Measurements from ENCODE around the gene ATAT1.

Gene ATAT1

DNA sequence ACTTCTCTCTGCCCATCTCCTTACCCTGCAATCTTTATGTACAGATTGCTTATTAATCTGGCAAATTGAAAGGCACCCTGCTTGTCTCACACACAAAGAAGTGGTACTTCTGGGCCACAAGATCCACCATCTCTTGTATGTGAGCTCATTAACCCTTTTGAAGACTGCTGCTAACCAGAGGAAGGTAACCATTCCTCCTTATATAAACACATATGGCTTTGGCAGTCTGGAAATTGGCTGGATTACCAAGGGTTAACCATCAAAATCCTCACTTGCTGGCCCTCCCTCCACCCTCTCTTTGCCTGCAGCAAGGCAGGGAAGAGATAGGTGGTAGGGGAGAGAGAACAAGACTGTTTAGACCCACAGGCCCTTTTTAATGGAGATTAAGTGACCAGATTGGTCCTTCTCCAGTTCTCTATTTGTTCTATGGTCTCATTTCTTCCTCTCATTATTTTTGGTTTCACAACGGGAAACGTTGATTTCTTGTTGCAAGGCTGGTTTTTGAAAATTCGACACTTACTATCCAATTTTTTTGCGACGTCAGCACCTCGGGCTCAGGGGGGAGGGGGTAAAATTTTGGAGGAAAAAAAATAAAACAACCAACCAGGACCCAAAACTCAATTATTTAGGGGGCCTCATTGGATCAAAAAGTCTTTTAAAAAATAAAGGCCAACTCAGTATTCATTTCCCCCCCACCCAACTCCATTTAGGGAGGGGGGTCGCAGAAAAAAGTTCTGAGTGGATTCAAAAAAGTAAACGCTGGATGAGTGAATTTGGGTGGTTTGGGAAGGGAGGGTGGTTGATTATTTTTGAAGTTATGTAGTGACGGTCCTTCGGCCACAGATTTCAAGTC, 10.5 kb upstream of the ATAT1 start:
- ATAC-seq: no peak
- TF ChIP-seq CSDC2 (CRISPR knock-in tag; IDR thresholded peaks at IDR 0.05) (no peak), ARNTL (CRISPR knock-in tag; IDR thresholded peaks at IDR 0.05; ENCODE audit: borderline replicate concordance, low read depth) (0 out of 2 replicates have a peak, but pooled peaks have one; percentile 7), ZNF565 (CRISPR knock-in tag; conservative IDR thresholded peaks at IDR 0.05; ENCODE audit: low read depth) (no peak), SNAI2 (CRISPR knock-in tag; IDR thresholded peaks at IDR 0.05) (peak; percentile 61; the same call in 1 of the 2 replicates), ZNF70 (CRISPR knock-in tag; IDR thresholded peaks at IDR 0.05) (no peak), BACH2 (CRISPR knock-in tag; IDR thresholded peaks at IDR 0.05; ENCODE audit: borderline replicate concordance) (no peak), ESRRG (CRISPR knock-in tag; IDR thresholded peaks at IDR 0.05) (no peak), PPARA (CRISPR knock-in tag; IDR thresholded peaks at IDR 0.05; ENCODE audit: borderline replicate concordance) (no peak), RARB (CRISPR knock-in tag; IDR thresholded peaks at IDR 0.05) (no peak), ZFP30 (CRISPR knock-in tag; IDR thresholded peaks at IDR 0.05) (no peak; the same call in 1 of the 2 replicates), ZNF8 (CRISPR knock-in tag; IDR thresholded peaks at IDR 0.05) (0 out of 2 replicates have a peak, but pooled peaks have one; percentile 16), OSR1 (CRISPR knock-in tag; IDR thresholded peaks at IDR 0.05) (no peak), TCF4 (CRISPR knock-in tag; IDR thresholded peaks at IDR 0.05; ENCODE audit: borderline replicate concordance) (no peak), ZC3H10 (CRISPR knock-in tag; IDR thresholded peaks at IDR 0.05) (peak; percentile 5)
- TF ChIP-seq, protein P1, sequence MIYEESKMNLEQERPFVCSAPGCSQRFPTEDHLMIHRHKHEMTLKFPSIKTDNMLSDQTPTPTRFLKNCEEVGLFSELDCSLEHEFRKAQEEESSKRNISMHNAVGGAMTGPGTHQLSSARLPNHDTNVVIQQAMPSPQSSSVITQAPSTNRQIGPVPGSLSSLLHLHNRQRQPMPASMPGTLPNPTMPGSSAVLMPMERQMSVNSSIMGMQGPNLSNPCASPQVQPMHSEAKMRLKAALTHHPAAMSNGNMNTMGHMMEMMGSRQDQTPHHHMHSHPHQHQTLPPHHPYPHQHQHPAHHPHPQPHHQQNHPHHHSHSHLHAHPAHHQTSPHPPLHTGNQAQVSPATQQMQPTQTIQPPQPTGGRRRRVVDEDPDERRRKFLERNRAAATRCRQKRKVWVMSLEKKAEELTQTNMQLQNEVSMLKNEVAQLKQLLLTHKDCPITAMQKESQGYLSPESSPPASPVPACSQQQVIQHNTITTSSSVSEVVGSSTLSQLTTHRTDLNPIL (CRISPR knock-in tag; IDR thresholded peaks at IDR 0.05; ENCODE audit: low read depth): 0 out of 2 replicates have a peak, but pooled peaks have one; percentile 9
- TF ChIP-seq, protein P2, sequence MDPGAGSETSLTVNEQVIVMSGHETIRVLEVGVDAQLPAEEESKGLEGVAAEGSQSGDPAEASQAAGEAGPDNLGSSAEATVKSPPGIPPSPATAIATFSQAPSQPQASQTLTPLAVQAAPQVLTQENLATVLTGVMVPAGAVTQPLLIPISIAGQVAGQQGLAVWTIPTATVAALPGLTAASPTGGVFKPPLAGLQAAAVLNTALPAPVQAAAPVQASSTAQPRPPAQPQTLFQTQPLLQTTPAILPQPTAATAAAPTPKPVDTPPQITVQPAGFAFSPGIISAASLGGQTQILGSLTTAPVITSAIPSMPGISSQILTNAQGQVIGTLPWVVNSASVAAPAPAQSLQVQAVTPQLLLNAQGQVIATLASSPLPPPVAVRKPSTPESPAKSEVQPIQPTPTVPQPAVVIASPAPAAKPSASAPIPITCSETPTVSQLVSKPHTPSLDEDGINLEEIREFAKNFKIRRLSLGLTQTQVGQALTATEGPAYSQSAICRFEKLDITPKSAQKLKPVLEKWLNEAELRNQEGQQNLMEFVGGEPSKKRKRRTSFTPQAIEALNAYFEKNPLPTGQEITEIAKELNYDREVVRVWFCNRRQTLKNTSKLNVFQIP (CRISPR knock-in tag; IDR thresholded peaks at IDR 0.05; ENCODE audit: borderline replicate concordance, low read depth): no peak
- TF ChIP-seq, protein P3, sequence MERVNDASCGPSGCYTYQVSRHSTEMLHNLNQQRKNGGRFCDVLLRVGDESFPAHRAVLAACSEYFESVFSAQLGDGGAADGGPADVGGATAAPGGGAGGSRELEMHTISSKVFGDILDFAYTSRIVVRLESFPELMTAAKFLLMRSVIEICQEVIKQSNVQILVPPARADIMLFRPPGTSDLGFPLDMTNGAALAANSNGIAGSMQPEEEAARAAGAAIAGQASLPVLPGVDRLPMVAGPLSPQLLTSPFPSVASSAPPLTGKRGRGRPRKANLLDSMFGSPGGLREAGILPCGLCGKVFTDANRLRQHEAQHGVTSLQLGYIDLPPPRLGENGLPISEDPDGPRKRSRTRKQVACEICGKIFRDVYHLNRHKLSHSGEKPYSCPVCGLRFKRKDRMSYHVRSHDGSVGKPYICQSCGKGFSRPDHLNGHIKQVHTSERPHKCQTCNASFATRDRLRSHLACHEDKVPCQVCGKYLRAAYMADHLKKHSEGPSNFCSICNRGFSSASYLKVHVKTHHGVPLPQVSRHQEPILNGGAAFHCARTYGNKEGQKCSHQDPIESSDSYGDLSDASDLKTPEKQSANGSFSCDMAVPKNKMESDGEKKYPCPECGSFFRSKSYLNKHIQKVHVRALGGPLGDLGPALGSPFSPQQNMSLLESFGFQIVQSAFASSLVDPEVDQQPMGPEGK (CRISPR knock-in tag; IDR thresholded peaks at IDR 0.05; ENCODE audit: borderline replicate concordance): no peak; the same call in 1 of the 2 replicates
- TF ChIP-seq, protein P4, sequence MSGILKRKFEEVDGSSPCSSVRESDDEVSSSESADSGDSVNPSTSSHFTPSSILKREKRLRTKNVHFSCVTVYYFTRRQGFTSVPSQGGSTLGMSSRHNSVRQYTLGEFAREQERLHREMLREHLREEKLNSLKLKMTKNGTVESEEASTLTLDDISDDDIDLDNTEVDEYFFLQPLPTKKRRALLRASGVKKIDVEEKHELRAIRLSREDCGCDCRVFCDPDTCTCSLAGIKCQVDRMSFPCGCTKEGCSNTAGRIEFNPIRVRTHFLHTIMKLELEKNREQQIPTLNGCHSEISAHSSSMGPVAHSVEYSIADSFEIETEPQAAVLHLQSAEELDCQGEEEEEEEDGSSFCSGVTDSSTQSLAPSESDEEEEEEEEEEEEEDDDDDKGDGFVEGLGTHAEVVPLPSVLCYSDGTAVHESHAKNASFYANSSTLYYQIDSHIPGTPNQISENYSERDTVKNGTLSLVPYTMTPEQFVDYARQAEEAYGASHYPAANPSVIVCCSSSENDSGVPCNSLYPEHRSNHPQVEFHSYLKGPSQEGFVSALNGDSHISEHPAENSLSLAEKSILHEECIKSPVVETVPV (CRISPR knock-in tag; IDR thresholded peaks at IDR 0.05): no peak; the same call in 1 of the 2 replicates
- TF ChIP-seq, protein P5, sequence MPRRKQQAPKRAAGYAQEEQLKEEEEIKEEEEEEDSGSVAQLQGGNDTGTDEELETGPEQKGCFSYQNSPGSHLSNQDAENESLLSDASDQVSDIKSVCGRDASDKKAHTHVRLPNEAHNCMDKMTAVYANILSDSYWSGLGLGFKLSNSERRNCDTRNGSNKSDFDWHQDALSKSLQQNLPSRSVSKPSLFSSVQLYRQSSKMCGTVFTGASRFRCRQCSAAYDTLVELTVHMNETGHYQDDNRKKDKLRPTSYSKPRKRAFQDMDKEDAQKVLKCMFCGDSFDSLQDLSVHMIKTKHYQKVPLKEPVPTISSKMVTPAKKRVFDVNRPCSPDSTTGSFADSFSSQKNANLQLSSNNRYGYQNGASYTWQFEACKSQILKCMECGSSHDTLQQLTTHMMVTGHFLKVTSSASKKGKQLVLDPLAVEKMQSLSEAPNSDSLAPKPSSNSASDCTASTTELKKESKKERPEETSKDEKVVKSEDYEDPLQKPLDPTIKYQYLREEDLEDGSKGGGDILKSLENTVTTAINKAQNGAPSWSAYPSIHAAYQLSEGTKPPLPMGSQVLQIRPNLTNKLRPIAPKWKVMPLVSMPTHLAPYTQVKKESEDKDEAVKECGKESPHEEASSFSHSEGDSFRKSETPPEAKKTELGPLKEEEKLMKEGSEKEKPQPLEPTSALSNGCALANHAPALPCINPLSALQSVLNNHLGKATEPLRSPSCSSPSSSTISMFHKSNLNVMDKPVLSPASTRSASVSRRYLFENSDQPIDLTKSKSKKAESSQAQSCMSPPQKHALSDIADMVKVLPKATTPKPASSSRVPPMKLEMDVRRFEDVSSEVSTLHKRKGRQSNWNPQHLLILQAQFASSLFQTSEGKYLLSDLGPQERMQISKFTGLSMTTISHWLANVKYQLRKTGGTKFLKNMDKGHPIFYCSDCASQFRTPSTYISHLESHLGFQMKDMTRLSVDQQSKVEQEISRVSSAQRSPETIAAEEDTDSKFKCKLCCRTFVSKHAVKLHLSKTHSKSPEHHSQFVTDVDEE (CRISPR knock-in tag; IDR thresholded peaks at IDR 0.05): no peak

DNA sequence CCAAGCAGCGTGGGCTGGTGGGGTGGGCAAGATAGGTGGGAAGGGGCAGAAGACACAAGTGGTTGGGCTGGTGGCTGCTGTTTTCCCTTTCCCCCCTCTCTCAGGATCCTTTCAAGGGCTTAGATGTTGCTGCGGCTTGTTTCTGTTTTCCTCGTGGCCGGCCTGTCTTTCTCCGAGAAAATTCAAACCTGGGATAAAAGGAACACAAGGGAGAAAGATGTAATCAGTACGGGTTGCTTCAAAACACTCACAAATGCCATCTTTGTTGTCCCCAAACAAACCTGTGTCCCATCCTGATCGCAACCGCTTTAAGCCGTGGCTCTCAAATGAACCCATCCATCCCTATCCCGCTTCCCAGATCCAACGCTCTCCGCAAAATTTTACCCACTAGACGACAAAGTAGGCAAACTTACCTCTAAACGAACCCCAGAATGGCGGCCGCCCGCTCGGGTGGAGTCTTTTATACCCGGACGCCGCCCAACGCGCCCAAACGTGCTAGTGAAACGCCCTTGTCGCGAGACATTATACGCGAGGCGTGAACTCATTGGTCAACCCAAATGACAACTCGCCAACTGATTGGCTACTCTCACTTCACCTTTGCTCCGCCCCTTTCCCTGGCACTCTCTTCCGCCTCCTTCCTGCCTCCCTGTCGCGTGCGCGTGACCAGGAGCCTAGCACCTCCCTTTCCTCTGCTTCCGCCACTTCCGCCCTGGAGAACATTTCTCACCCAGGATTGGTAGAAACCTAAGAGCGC, 9.7 kb upstream of the ATAT1 start, which contains the start of gene PPP1R10:
Gene PPP1R10 (minus strand): TSS at position 433 of the 754 bp plus-strand sequence. CDS start 7,299 bp downstream, outside the sequence.
- peak; percentile 73 for ATAC-seq
- TF ChIP-seq, protein P4 (CRISPR knock-in tag; IDR thresholded peaks at IDR 0.05): peak; percentile 93
- TF ChIP-seq ARNTL (CRISPR knock-in tag; IDR thresholded peaks at IDR 0.05; ENCODE audit: borderline replicate concordance, low read depth) (no peak), ISL1 (CRISPR knock-in tag; IDR thresholded peaks at IDR 0.05) (no peak), ZNF70 (CRISPR knock-in tag; IDR thresholded peaks at IDR 0.05) (no peak), TOX (CRISPR knock-in tag; IDR thresholded peaks at IDR 0.05; ENCODE audit: borderline replicate concordance) (peak; percentile 94), GLIS3 (CRISPR knock-in tag; IDR thresholded peaks at IDR 0.05) (peak; percentile 95; the same call in 1 of the 2 replicates), TCF4 (CRISPR knock-in tag; IDR thresholded peaks at IDR 0.05; ENCODE audit: borderline replicate concordance) (no peak), ZNF565 (CRISPR knock-in tag; conservative IDR thresholded peaks at IDR 0.05; ENCODE audit: low read depth) (no peak), BACH2 (CRISPR knock-in tag; IDR thresholded peaks at IDR 0.05; ENCODE audit: borderline replicate concordance) (no peak), SNAI2 (CRISPR knock-in tag; IDR thresholded peaks at IDR 0.05) (no peak), RARB (CRISPR knock-in tag; IDR thresholded peaks at IDR 0.05) (peak; percentile 98), ZNF8 (CRISPR knock-in tag; IDR thresholded peaks at IDR 0.05) (no peak), ZC3H10 (CRISPR knock-in tag; IDR thresholded peaks at IDR 0.05) (peak; percentile 81), ZFP30 (CRISPR knock-in tag; IDR thresholded peaks at IDR 0.05) (0 out of 2 replicates have a peak, but pooled peaks have one; percentile 54)
- TF ChIP-seq, protein P3 (CRISPR knock-in tag; IDR thresholded peaks at IDR 0.05; ENCODE audit: borderline replicate concordance): peak; percentile 93
